Transverse colon (tissue), 4 donors: Measurements from ENCODE around the gene PKD2. TPM values are rescaled to one million over a fixed set of nuclear protein-coding genes. Genes with fewer than 3 reads are reported as not detected.
"Not testable (repeated sequence)": the region's sequence is repeated elsewhere in the genome, so short reads cannot be mapped to it uniquely, and the experiment has no call there.

Experiments
- DNase-seq: peaks from one replicate; pipeline ENCODE4 v3.0.0-alpha.2; 2019
- H3K27ac ChIP-seq, 4 donors: fragments of 200-600 bp; sonication (generic); 2 replicates each; pipeline ENCODE4 v1.5.1; 2016 to 2018; ENCODE audit warnings: inconsistent platforms in 4 of 4
- H3K27me3 ChIP-seq: fragments of 200-600 bp; sonication (generic); 2 replicates; pipeline ENCODE4 v1.5.1; 2017; ENCODE audit warnings: inconsistent platforms
- H3K36me3 ChIP-seq, 4 donors: fragments of 200-600 bp; sonication (generic); 2 replicates each; pipeline ENCODE4 v1.5.1; 2017 to 2019; ENCODE audit warnings: inconsistent platforms in 4 of 4
- H3K4me1 ChIP-seq, 4 donors: fragments of 200-600 bp; sonication (generic); 2 replicates each; pipeline ENCODE4 v1.5.1; 2017 to 2020; ENCODE audit warnings: inconsistent platforms in 4 of 4
- H3K4me3 ChIP-seq, 4 donors: fragments of 200-600 bp; sonication (generic); 1 replicate in 1 of 4; 2 replicates in 3 of 4; pipeline versions ENCODE4 v1.5.1 to v1.6.1; 2017 to 2019; ENCODE audit warnings: inconsistent platforms in 4 of 4
- H3K9me3 ChIP-seq, 2 donors: fragments of 200-600 bp; sonication (generic); 2 replicates each; pipeline ENCODE4 v1.5.1; 2017 to 2019; ENCODE audit warnings: inconsistent platforms in 2 of 2
- CTCF ChIP-seq, 5 experiments: fragments of 200-600 bp in 3 of 5; fragments of 450-650 bp in 2 of 5; sonication (generic) in 3 of 5; IDR thresholded peaks; 1 replicate in 2 of 5; 2 replicates in 3 of 5; pipeline ENCODE4 v1.5.1; 2016 to 2017; ENCODE audit warnings: antibody characterized with exemption in 5 of 5, inconsistent platforms in 3 of 5, mild to moderate bottlenecking in 2 of 5, moderate library complexity in 1 of 5
- EP300 ChIP-seq: sonication (generic); formaldehyde crosslinking; IDR thresholded peaks from one replicate; pipeline ENCODE4 v1.6.1; 2017; ENCODE audit warnings: antibody characterized with exemption, low read depth
- POLR2A ChIP-seq: fragments of 450-650 bp; IDR thresholded peaks from one replicate; pipeline ENCODE4 v1.6.1; 2016; ENCODE audit warnings: antibody characterized with exemption, mild to moderate bottlenecking, moderate library complexity
- POLR2AphosphoS5 ChIP-seq, 3 donors: sonication (generic); formaldehyde crosslinking; IDR thresholded peaks; one replicate each; pipeline ENCODE4 v1.6.1; 2016; ENCODE audit warnings: antibody characterized with exemption in 3 of 3
- WGBS, 2 donors: methylation state at CpG; one replicate each; pipeline ENCODE4 v1.1.5; 2018; ENCODE audit warnings: low coverage in 1 of 2; 5-methylcytosine and 5-hydroxymethylcytosine counted together
- in situ Hi-C, 4 donors: fragments of 200-750 bp; cut with MboI; loops; one replicate each; pipeline versions ENCODE4 v1.15.0 to v1.15.1; 2017; ENCODE audit warnings: low sequenced_read_pairs in 3 of 4, low pct_ligation_motif_present in 1 of 4, low pct_unique_long_range_greater_than_20kb in 1 of 4
- intact Hi-C: fragments of 100-400 bp; cut with DNase I; formaldehyde crosslinking; loops from one replicate; pipeline ENCODE4 v1.15.1; 2023; ENCODE audit warnings: low total_unique reads
- total RNA-seq, 4 donors: library from RNA; depleted of rRNA; stranded (reverse); fragments of >200 nt; gene quantifications; one replicate each; pipeline ENCODE4 v1.1.0, GENCODE V29; 2016

PKD2 gene
- total RNA-seq, 4 donors from 2014 or later, result 15.7 to 48.0 (median 21.5) TPM

GRCh38 chr4:87986508-87986907 is 20.9 kb upstream of the PKD2 start:
- Histone ChIP-seq H3K4me1 (no peaks in the 10 kb centered on the region), H3K36me3 (no peaks in the 10 kb centered on the region), H3K27ac (no peak overlapping the region), H3K27me3 (no peaks in the 10 kb centered on the region), H3K9me3 (no peaks in the 10 kb centered on the region), H3K4me3 (no peak overlapping the region)
- in situ Hi-C loops (loop anchor here in 1 of 4 donors (25.0 kb wide), 1 partner anchor 324 kb away; the partner anchor contains the start of gene DMP1), intact Hi-C loops (no loop called here)
- WGBS, 2 donors, result 83 to 87% methylated on average over 5 to 9 of the region's 9 CpGs
- no peak for DNase-seq
- TF ChIP-seq POLR2A (no peak), POLR2AphosphoS5 (IDR thresholded peaks at IDR 0.05) (no peak), CTCF (IDR thresholded peaks at IDR 0.05) (no peak), EP300 (no peak)

- no peaks in the 10 kb centered on the region for H3K27me3 ChIP-seq
- WGBS, 2 donors, result 86 to 92% methylated on average over 2 to 4 of the region's 4 CpGs
- intact Hi-C loops, result no loop called here
- H3K4me1 ChIP-seq, result no peaks in the 10 kb centered on the region
- in situ Hi-C loops, result loop anchor here in 1 of 4 donors (25.0 kb wide), 1 partner anchor 327 kb away; the partner anchor contains the start of gene DMP1
- no peak overlapping the region for H3K27ac ChIP-seq
- H3K36me3 ChIP-seq, result no peaks in the 10 kb centered on the region
- no peaks in the 10 kb centered on the region for H3K9me3 ChIP-seq
- no peak for DNase-seq
- no peak for TF ChIP-seq POLR2A
- TF ChIP-seq EP300, result no peak
- TF ChIP-seq CTCF (IDR thresholded peaks at IDR 0.05), result no peak
- no peak for TF ChIP-seq POLR2AphosphoS5 (IDR thresholded peaks at IDR 0.05)
- H3K4me3 ChIP-seq, result no peak overlapping the region
These were observed 17.7 kb upstream of the PKD2 start for GRCh38 chr4:87989765-87990164.

GRCh38 chr4:87995435-87995834 is 12.0 kb upstream of the PKD2 start:
- H3K4me1 ChIP-seq, result no peaks in the 10 kb centered on the region
- no peaks in the 10 kb centered on the region for H3K36me3 ChIP-seq
- in situ Hi-C loops, result loop anchor here in 1 of 4 donors (25.0 kb wide), 1 partner anchor 333 kb away; the partner anchor contains the start of gene DMP1
- intact Hi-C loops, result no loop called here
- no peak for DNase-seq
- no peak overlapping the region for H3K4me3 ChIP-seq
- H3K27ac ChIP-seq, result no peak overlapping the region
- 84% methylated on average over 3 of the region's 3 CpGs; no CpG with 5 or more reads in 1 of the 2 donors for WGBS, 2 donors
- TF ChIP-seq POLR2A (no peak), CTCF (IDR thresholded peaks at IDR 0.05) (no peak), POLR2AphosphoS5 (IDR thresholded peaks at IDR 0.05) (no peak), EP300 (no peak)
- no peaks in the 10 kb centered on the region for H3K27me3 ChIP-seq
- H3K9me3 ChIP-seq, result no peaks in the 10 kb centered on the region

GRCh38 chr4:87999191-87999691 is 8.2 kb upstream of the PKD2 start:
- H3K9me3 ChIP-seq, intact Hi-C loops, H3K27me3 ChIP-seq, H3K4me1 ChIP-seq, DNase-seq, H3K27ac ChIP-seq, H3K4me3 ChIP-seq, H3K36me3 ChIP-seq: not testable (repeated sequence)
- 71 to 85% methylated on average over 1 to 2 of the region's 2 CpGs for WGBS, 2 donors
- in situ Hi-C loops, result loop anchor here in 1 of 4 donors (25.0 kb wide), 1 partner anchor 337 kb away; the partner anchor contains the start of gene DMP1

- intact Hi-C loops, result no loop called here
- in situ Hi-C loops, result no loop called here
- 80 to 84% methylated on average over 2 to 3 of the region's 3 CpGs for whole genome bisulfite sequencing, 2 donors
These were observed 5.6 kb upstream of the PKD2 start for GRCh38 chr4:88001871-88002270.

More at GRCh38 chr4:88001871-88002270, 5.6 kb upstream of the PKD2 start:
- no peak for DNase-seq
- Histone ChIP-seq H3K27me3 (no peaks in the 10 kb centered on the region), H3K4me1 (peaks cover 0 to 3% (median 0%) of the 10 kb centered on the region in 4 donors), H3K36me3 (no peaks in the 10 kb centered on the region), H3K4me3 (no peak overlapping the region), H3K9me3 (no peaks in the 10 kb centered on the region), H3K27ac (no peak overlapping the region)
- no peak for TF ChIP-seq POLR2A
- no peak for TF ChIP-seq CTCF (IDR thresholded peaks at IDR 0.05)
- no peak for TF ChIP-seq POLR2AphosphoS5 (IDR thresholded peaks at IDR 0.05)
- no peak for TF ChIP-seq EP300
